ENCODE results near the gene ANKIB1.
"Not testable (repeated sequence)": the region's sequence is repeated elsewhere in the genome, so short reads cannot be mapped to it uniquely, and the experiment has no call there.

ANKIB1 gene

GRCh38 chr7:92356406-92356805 is 110.6 kb downstream of the ANKIB1 start:
- Mint-ChIP-seq H3K4me1 (no peaks in the 10 kb centered on the region), H3K9me3 (no peaks in the 10 kb centered on the region), H3K27me3 (ENCODE audit: low read depth, poor library complexity) (no peaks in the 10 kb centered on the region), H3K4me3 (no peak overlapping the region), H3K36me3 (ENCODE audit: low read depth) (peaks cover 38% of the 10 kb centered on the region), H3K27ac (no peak overlapping the region)
- no peak for TF ChIP-seq CTCF (IDR thresholded peaks at IDR 0.05)
- no peak for DNase-seq

GRCh38 chr7:92357260-92357659 is 111.5 kb downstream of the ANKIB1 start:
- no peak for DNase-seq
- no peak for TF ChIP-seq CTCF (IDR thresholded peaks at IDR 0.05)
- H3K27ac Mint-ChIP-seq = no peak overlapping the region
- H3K4me1 Mint-ChIP-seq = no peaks in the 10 kb centered on the region
- H3K9me3 Mint-ChIP-seq = no peaks in the 10 kb centered on the region
- no peaks in the 10 kb centered on the region for H3K27me3 Mint-ChIP-seq (ENCODE audit: low read depth, poor library complexity)
- peaks cover 43% of the 10 kb centered on the region for H3K36me3 Mint-ChIP-seq (ENCODE audit: low read depth)
- no peak overlapping the region for H3K4me3 Mint-ChIP-seq

GRCh38 chr7:92359179-92359578 is 113.4 kb downstream of the ANKIB1 start:
- not testable (repeated sequence) for H3K9me3 Mint-ChIP-seq; DNase-seq; H3K4me3 Mint-ChIP-seq; H3K4me1 Mint-ChIP-seq; H3K27me3 Mint-ChIP-seq (ENCODE audit: low read depth, poor library complexity)
- Mint-ChIP-seq H3K36me3 (ENCODE audit: low read depth) (peaks cover 33% of the 10 kb centered on the region), H3K27ac (peak overlapping the region; percentile 61)

GRCh38 chr7:92359801-92360200 is 114.0 kb downstream of the ANKIB1 start:
- DNase-seq = no peak
- no peaks in the 10 kb centered on the region for H3K4me1 Mint-ChIP-seq
- no peak overlapping the region for H3K4me3 Mint-ChIP-seq
- H3K27ac Mint-ChIP-seq = no peak overlapping the region
- H3K27me3 Mint-ChIP-seq (ENCODE audit: low read depth, poor library complexity) = no peaks in the 10 kb centered on the region
- H3K36me3 Mint-ChIP-seq (ENCODE audit: low read depth) = peaks cover 40% of the 10 kb centered on the region
- no peaks in the 10 kb centered on the region for H3K9me3 Mint-ChIP-seq
- TF ChIP-seq CTCF (IDR thresholded peaks at IDR 0.05) = no peak

- no peaks in the 10 kb centered on the region for H3K4me1 Mint-ChIP-seq
- peaks cover 39% of the 10 kb centered on the region for H3K36me3 Mint-ChIP-seq (ENCODE audit: low read depth)
- no peaks in the 10 kb centered on the region for H3K9me3 Mint-ChIP-seq
- DNase-seq = no peak
- H3K4me3 Mint-ChIP-seq = no peak overlapping the region
- no peak overlapping the region for H3K27ac Mint-ChIP-seq
- no peak for TF ChIP-seq CTCF (IDR thresholded peaks at IDR 0.05)
- no peaks in the 10 kb centered on the region for H3K27me3 Mint-ChIP-seq (ENCODE audit: low read depth, poor library complexity)
These were observed 114.6 kb downstream of the ANKIB1 start for GRCh38 chr7:92360387-92360786.

GRCh38 chr7:92362131-92362530 is 116.4 kb downstream of the ANKIB1 start:
- Mint-ChIP-seq H3K36me3 (ENCODE audit: low read depth) (peaks cover 52% of the 10 kb centered on the region), H3K9me3 (no peaks in the 10 kb centered on the region), H3K27ac (no peak overlapping the region), H3K27me3 (ENCODE audit: low read depth, poor library complexity) (no peaks in the 10 kb centered on the region), H3K4me1 (no peaks in the 10 kb centered on the region), H3K4me3 (no peak overlapping the region)
- TF ChIP-seq CTCF (IDR thresholded peaks at IDR 0.05) = no peak
- DNase-seq = no peak
